HG03103 (cell line): ENCODE measurements around the gene SLCO2B1.

Source experiments
- ATAC-seq: cut with Tn5 transposase; IDR thresholded peaks from one replicate; pipeline ENCODE4 v1.9.1; 2021; ENCODE audit warnings: low read depth; ENCODE audit not compliant: unreplicated experiment

The SLCO2B1 gene

GRCh38 chr11:75145196-75145971, 5.5 kb upstream of the SLCO2B1 start:
- no peak for ATAC-seq

GRCh38 chr11:75145972-75146519, 4.9 kb upstream of the SLCO2B1 start:
- ATAC-seq = no peak

DNA sequence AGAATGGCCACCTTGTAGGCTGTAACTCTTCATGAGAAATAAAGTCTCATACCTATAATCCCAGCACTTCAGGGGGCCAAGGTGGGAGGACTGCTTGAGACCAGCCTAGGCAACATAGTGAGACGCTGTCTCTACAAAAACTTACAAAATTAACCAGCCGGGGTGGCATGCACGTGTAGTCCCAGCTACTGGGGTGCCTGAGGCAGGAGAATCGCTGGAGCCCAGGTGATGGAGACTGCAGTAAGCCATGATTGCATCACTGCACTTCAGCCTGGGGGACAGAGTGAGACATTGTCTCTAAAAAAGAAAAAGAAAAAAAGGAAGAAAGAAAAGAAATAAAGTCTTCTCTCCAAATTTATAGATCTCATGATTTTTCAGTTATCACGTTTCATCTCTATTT, 4.2 kb upstream of the SLCO2B1 start:
- ATAC-seq = no peak

GRCh38 chr11:75147191-75147874, 3.6 kb upstream of the SLCO2B1 start:
- no peak for ATAC-seq

DNA sequence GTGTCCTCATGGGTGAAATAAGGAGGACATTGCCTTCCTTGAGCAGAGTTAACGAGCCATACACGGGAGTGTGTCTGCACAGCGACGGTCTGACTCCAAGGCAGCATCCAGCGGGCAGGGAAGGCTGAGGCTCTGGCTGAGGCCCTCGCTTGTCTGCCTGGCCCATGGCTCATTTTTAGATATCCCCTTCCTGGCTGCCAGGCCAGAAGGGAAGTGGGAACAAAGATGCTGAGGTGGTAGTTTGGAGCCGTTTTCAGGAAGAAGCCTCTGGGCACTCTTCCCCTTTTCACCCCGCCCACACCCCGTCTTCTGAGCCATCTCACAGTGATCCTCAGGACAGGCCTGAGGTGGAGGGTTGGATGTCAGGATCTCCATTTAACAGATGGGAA, 3.0 kb upstream of the SLCO2B1 start:
- no peak for ATAC-seq

DNA sequence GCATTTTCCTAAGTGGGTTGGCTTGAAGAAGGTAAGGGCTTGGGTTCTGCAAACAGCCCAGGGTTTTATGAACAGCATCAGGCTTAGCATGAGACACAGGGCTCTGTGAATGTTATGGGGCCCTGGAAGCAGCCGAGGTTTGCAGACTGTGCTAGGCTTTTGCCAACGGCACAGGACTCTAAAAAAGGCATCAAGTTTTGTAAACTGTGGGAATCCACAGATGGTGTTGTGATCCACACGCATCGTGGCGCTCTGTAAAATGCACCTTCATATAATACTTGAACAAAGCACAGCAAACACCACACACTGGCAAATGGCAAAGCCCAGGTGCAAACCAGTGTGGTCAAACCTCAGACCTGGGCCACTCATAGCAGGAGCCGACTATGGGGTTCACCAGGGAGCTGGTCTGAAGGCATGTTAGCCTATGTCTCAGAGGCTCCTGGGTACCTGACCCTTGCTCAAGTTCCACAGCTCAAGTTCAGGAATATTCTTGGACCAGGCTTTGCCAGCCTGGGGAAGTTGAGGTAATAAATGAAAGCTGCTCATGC, 2.4 kb upstream of the SLCO2B1 start:
- no peak for ATAC-seq

DNA sequence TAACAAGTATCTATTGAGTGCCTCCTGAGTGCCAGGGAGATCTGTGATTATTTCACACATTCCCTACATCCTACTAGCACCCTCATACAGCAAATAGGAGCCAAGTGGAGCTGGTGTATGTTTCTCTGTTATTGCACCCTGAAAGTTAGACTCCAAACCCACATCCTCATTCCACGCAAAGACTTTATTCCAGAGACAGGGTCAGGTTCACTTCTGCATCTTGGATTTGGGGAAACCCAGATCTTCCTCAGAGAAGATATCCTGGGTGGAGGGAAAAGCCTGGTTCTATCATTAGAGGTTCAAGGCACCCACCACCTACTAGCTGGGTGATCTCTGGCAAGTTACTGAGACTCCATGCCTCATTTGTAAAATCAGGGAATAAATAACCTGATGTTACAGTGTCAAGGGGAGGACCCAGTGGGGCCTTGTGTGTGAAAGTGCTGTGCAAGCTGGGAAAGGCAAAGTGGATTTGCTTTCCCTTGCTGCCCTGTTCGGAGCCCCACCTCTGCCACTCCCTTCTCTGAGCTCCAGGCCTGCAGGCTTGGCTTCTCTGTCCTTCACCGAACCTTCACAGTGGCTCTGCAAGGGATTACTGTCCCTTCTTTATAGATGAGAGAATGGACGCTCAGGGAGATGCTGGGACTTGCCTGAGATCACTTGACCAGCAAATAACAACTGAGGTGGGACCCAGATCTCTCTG, 991 bp upstream of the SLCO2B1 start:
- no peak for ATAC-seq

- no peak for ATAC-seq
These were observed 590 bp downstream of the SLCO2B1 start for GRCh38 chr11:75151346-75152047.

DNA sequence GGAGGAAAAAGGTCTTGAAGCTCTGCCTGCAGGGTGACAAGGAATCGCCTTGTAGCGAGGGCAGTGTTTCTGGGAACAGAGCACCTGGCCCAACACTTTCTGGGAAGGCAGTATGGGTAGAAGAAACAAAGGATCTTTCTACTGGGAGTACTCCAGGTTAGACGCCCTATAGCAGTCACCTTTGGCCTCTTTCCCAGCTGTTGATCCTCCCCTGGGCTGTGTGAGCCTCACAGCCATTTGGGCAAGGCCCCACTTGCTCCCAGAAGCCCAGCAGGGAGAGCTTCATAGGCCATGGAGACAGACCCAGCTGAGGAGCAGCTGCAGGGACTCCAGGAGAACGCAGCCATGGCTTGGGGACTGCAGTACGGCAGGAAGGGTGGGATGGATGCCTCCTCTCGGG, 1.2 kb downstream of the SLCO2B1 start:
- ATAC-seq = no peak

GRCh38 chr11:75152651-75153427, 1.9 kb downstream of the SLCO2B1 start:
- no peak for ATAC-seq

DNA sequence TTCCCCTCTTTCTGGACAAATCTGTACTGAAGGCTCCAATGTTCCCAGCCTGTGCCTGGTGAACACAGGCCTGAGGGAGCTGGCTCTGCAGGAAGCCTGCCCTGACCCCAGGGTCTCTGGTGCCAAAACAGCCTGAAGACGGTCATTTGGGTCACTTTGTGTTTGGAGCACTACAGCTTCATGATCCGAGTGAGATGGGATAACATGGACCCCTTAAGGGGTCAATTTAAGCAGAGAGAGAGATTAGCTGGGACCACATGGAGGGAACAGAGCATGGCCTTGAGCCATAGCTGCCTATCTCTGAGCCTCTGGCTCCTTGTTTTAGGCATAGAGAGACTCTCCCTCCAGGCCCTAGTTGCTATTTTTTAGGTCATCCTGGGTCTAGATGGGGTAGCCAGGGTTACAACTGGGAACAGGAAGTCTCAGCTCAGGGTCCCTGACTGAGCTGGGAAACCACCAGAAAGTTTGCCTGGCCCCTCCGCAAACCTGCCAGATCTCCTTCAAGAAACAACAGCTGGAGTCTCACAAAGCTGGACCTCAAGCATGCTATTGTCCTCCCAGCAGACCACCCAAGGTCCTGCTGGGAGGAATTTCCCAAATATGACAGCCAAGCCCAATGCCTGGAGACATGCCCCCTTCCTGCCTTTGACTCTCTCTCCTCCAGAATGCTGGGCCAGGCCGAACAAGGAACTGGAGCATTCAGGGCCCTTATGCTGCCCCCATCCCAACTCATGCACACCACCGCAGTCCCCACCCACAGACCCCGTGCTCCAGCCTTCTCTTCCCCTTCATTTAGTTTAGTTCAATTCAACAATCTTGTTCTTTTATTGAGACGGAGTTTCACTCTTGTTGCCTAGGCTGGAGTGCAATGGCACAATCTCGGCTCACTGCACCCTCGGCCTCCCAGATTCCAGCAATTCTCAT, 4.0 kb downstream of the SLCO2B1 start:
- ATAC-seq = no peak

GRCh38 chr11:75155570-75156422, 4.9 kb downstream of the SLCO2B1 start:
- no peak for ATAC-seq

DNA sequence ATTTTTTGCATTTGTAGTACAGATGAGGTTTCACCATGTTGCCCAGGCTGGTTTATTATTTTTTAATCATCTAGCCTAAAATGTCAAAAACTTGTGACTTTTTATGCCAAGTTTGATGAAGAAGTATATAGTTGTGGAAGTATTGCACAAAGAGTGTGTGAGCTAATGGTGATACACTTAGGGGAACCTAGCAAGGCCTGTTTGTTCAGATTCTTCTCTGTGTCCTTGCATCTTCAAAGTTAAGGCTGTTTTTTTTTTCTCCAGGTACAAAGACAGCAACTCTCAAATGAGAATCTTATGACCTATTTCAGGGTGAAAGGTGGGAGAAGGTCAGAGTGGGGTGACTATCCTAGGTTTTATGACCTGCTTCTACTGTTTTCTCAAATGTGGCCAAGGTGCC, 7.3 kb downstream of the SLCO2B1 start:
- ATAC-seq = no peak

DNA sequence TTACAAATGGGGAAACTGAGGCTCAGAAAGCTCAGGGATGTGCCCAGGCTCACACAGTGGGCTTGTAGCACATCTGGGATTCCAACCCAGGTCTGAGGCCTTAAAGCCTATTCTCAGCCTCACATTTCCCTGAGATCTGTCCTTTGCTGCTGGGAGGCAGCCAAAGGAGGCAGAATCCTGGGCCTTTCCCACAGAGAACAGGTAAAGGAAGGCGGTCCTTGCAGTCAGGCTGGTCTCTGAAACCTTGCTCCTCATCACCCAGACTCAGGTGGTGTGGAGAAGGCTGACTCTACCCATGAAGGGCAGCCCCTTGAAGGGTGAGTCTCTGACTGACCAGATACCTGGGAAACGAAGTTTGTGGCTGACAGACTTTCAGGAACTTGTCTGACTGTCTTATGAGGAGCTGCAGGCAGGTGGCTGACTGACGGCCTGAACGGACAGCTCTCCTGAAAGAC, 7.8 kb downstream of the SLCO2B1 start:
- no peak for ATAC-seq

DNA sequence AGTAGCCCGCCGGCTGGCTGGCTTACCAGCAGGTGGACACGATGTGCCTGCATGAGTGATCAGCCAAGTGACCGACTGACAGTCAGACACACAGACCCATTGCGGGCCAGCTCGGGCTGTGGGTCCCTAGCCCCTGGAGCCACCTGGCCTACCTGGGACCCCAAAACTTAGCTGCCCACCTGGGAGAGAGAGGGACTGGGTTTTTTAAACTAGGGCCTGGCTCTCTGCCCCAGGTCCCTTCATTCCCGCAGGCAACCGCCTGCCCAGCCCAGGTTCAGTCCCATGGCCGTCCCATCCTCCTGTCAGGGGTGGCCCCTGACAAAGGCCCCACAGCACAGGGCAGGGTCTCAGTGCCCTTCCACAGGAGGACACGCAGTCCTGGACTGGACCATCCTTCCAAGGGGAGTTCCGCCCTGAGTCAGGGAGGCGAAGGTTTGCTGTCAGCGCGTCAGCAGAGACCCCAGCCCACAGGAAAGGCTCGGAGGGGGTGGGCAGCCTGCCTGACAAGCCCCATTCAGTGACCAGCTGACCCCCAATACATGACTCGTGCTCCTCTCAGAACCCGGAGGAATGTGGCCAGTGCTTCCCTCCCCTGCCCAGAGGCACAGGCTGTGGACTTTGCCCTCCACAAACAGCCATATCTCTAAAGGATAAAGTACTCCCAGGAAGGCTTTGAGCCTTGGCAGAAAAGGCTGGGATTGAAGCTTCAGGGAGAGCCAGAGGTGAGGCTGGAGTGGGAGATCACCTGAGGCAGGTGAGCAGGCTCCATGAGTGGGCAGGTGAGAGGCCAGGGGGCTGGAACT, 8.4 kb downstream of the SLCO2B1 start:
- ATAC-seq = no peak

GRCh38 chr11:75160220-75160757, 9.4 kb downstream of the SLCO2B1 start:
- ATAC-seq = no peak

GRCh38 chr11:75160880-75161279, 10.0 kb downstream of the SLCO2B1 start:
- ATAC-seq = no peak
